Sciatic nerve (tissue), 2 donors: ENCODE results near the gene BMP3. TPM values are rescaled to one million over a fixed set of nuclear protein-coding genes. Genes with fewer than 3 reads are reported as not detected.
"Not testable (repeated sequence)": the region's sequence is repeated elsewhere in the genome, so short reads cannot be mapped to it uniquely, and the experiment has no call there.

ENCODE experiments used
- ATAC-seq: fragments of 200-7000 bp; cut with Tn5 transposase; one replicate; pipeline ENCODE4 v1.9.1; 2020; ENCODE audit warnings: mild to moderate bottlenecking, moderate library complexity
- DNase-seq: peaks from one replicate; pipeline ENCODE4 v3.0.0-alpha.2; 2020; ENCODE audit warnings: low spot score
- intact Hi-C: fragments of 100-400 bp; cut with DNase I; formaldehyde crosslinking; loops from one replicate; pipeline ENCODE4 v1.14.2; 2022
- total RNA-seq: library from RNA; stranded (reverse); fragmentation: NEBNext Ultra II Directional; extraction: Animal tissue kit (Norgen Biotek cat#: 25700); gene quantifications from one replicate; pipeline ENCODE4 v1.2.1, GENCODE V29; 2021
- donor health status: DM: no; HTN: no; CAD: no.
- donor health status: DM: no; HTN: no; CAD: no.

The BMP3 gene, protein sequence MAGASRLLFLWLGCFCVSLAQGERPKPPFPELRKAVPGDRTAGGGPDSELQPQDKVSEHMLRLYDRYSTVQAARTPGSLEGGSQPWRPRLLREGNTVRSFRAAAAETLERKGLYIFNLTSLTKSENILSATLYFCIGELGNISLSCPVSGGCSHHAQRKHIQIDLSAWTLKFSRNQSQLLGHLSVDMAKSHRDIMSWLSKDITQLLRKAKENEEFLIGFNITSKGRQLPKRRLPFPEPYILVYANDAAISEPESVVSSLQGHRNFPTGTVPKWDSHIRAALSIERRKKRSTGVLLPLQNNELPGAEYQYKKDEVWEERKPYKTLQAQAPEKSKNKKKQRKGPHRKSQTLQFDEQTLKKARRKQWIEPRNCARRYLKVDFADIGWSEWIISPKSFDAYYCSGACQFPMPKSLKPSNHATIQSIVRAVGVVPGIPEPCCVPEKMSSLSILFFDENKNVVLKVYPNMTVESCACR
- total RNA-seq, result 14.8 TPM

DNA sequence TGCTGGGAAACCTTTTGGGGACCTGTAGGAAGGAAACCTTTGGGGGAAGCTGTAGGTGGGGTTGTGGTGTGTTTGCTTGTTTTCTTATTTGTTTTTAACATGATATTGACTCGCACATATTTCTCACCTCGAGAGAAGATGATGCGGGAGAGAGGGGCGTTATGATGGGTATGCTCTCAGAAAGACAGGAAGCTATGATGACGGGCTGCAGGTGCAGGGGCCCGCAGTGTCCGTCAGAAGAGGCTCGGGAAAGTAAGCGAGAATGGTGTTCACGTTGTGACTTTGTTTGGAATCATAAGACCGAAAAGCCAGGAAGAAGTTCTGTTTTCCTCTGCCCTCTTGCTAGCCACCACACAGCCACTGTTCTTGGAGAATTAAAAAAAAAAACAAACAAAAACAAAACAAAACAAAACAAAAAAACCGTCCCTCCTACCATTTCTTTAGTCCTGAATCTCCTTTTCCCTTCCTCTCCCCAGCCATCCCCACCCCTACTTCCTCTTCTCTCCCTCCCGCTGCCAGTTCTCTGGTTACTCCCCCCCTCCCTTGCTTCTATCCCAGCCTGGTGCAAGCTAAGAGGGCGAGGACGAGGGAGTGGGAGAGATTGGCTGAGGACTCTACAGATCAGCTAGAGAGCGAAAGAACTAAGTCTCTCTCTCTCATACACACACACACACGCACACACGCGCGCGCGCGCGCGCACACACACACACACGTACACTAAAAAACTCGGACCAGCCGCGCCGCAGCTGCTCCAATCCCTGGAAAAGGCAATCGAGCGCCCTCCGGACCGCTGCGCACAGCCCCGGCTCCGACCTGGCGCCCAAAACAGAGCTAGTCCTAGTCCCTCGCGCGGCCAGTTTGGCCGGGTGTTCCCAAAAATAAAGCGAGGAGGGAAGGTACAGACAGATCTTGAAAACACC, at the start of gene BMP3:
Gene BMP3 (plus strand): TSS at position 648 of the 920 bp plus-strand sequence. CDS start 577 bp downstream, outside the sequence.
- peak; percentile 91 for ATAC-seq
- peak; percentile 60 for DNase-seq
- intact Hi-C loops, result no loop called here

DNA sequence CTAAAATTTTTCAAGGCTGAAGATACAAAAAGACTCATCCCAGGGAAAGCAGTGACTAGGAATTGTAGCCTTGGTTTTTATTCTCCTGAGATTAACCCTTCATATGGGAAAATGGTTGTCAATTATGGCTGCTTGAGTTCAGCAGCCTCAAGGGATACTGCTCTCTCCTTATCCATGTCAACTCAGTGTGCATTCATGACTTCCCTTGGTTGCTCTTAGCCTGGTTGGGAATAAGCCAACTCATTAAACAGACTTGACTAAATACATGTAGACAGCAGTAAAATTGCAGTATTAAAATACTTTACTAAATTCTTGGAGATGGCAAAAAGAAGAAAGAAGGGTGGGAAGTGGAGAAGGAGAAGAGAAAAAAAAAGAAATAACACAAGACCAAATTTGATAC, 44.5 kb upstream of the BMP3 start:
- DNase-seq (no peak), ATAC-seq (no peak)
- intact Hi-C loops, result no loop called here

DNA sequence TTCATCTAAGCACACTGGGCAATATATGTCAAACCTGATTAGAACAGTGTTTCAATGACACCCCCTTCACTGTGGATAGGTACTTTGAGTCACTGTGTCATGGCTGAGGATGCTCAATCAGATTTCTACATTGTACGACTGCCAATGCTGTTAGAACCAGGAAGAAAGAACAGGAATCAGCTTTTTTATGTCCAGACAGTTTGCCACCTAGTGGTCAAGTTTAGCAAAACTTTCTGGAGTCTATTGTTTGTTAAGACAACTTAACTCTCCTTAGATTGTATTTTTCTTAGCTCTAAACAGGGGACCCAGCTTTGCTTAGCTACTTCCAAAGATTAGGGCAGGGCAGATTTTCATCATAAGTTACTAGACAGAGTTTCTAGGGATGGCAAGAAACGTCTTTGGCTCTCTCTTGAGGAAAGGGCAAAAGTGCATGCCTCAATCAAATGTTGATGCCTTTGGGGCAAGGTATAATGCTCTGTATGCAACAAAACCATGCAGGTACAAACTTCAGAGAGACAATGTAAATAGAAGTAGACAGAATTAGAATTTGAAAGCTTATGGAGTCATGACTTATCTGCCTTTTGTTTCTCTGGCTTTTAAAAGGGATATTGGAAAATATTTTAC, 40.5 kb upstream of the BMP3 start:
- DNase-seq, result no peak

DNA sequence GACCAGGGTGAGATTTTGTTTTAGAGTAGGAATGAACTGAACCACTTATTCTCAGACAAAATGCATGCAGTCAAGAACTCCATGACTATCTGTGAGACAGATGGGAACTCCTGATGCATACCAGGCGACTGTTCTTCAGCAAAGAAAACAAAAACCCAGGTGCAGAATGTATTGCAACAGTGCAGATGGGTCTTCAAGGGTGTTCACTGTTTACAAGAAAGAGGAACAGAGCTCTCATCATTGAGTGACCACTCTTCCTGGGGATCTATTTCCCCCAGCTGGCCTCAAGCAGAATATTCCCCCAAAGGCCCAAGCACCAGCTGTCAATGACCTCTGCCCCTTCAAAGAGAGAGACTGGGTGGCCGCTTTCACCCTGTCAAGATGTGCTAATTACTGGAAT, 39.7 kb upstream of the BMP3 start:
- intact Hi-C loops, result no loop called here
- no peak for ATAC-seq
- DNase-seq, result no peak

More for the DNA sequence above, 40.5 kb upstream of the BMP3 start:
- intact Hi-C loops, result no loop called here
- no peak for ATAC-seq

DNA sequence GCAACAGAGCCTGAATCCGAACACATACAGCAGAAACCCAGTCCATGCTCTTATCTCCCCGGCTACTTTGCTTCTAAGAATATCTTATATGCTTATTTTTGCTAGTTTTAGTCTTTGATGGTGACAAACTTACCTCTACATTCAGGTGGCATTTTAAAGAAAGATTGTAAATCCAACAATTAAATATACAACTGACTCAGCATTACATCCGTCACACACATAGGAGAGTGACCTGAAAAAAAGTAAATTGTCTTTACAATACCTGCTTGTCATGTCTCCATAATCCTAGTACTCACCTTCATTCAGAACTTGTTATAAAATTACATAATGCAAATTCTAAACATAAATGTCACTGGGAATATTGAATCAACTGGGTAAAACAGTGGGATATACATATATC, 30.6 kb upstream of the BMP3 start:
- intact Hi-C loops, result no loop called here
- ATAC-seq, result no peak
- DNase-seq, result no peak

DNA sequence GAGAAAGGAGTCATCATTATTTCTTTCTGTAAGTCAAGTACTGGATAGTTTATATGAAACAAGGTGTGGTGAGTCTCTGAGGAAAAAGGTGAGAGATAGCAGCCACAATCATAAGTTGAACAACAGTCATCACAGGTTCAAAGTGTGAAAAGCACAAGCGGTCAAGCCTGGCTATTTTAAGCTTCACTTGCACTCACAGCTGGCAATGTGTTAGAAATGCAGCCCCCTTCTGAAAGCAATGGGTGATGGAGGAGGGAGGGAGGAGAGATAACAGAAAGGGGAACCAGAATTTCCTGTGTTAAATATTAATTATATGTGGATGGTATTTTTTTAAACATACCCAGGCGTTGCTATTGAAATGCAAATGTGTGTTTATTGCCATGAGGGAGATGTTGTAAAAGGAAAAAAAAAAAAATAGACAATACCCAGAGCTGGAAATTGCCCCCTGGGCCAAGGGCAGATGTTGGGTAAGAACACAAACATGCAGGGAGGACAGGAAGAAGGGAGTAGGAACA, 26.9 kb upstream of the BMP3 start:
- intact Hi-C loops, result no loop called here
- ATAC-seq (no peak), DNase-seq (no peak)

DNA sequence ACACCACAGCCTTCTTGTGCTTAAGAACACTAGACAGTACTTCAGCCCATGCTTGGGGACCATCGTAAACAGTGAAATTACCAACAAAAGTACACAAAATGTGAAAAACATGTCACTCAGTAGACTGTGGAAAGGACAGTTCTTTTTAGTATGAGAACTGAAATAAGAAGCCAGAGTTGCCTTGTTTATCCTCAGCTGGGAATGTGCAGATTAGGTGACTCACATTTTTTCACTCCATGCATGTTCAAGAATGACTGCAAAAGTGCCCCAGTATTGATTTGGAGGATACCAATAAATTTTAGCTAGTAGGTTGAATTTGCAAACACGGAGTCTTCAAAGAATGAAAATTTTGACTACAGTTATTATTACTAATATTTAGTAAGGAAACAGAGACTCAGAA, 23.1 kb upstream of the BMP3 start:
- intact Hi-C loops, result no loop called here
- DNase-seq (no peak), ATAC-seq (no peak)

DNA sequence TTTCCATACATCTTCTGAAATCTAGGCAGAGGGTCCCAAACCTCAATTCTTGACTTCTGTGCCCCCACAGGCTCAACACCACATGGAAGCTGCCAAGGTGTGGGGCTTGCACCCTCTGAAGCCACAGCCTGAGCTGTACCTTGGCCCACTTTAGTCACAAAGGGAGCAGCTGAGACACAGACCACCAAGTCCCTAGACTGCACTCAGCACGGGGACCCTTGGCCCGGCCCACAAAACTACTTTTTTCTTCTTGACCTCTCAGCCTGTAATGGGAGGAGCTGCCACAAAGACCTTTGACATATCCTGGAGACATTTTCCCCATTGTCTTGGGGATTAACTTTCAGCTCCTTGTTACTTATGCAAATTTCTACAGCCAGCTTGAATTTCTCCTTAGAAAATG, 13.9 kb upstream of the BMP3 start:
- DNase-seq, intact Hi-C loops, ATAC-seq: not testable (repeated sequence)

DNA sequence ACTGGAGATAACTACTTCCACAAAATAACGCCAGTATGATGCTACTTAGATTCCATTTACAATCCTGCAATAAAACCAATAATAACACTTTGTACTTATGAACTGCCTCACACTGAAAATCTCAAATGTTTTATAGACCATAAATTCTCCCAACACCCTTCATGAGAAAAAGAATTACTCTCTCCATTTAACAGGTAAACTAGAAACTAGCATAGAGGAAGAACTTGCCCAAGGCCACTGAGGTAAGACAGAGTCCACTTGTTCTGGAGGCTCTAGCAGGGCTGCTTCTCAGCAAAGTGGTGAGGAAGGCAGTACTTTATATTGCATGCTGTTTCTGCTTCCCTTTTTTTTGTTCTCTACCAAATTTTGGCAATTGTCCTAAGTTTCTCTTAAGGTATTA, 11.5 kb upstream of the BMP3 start:
- no peak for ATAC-seq
- intact Hi-C loops, result no loop called here

DNA sequence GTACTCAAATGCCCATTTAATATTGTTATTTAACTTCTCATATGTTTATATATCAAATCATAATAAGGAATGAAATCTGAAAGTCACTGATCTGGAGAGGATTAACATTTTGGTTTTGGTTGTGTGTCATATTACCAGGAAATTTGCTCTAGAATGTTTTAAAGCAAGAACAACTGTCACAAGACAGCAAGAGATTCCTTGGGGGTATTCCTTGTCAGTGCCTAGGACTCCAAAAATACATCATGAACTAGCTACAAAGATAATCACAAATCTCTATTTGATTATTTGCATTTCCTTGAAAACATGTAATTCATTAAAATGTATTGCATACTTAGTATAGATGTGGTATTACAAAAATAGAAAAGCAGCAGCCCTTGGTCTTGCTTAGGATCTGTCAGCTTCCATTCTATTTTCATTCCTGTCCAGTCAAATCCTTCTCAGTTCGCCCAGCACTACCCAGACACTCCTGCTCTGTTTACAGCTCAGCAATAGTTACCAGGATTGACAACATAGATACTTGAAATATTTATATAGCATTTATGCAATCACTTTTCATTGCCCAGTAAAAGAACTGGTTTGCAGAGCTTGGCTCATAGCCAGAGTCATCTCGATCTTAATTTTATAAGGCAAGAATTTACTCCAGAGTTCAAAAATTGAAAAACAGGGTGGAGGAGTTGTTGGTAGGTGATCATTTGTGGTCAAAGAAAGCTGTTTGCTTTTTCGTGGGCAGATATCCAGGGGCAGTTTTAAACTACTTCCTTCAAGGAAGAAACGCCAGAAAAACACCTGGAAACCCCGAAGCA, 9.2 kb upstream of the BMP3 start:
- ATAC-seq (no peak), DNase-seq (no peak)
- intact Hi-C loops, result no loop called here

More for the DNA sequence above, 11.5 kb upstream of the BMP3 start:
- DNase-seq, result no peak

DNA sequence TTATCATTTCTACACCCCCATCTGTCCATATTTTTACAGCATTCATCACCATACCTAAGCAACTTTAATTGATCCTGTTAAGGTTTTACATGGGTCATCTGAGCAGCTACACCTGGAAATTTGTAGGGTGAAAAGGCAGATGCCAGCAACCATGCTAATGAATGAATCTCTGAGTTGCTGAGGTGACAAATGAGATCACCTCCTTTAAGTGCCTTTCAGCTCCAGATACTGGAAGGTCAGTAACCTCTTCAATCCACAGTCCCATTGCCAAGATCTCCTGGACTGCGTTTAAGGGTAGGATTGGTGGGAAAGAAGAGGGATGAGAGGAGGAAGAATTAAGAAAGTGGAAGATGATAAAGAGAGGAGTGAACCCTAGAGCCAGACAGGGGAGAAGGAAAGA, 8.5 kb upstream of the BMP3 start:
- intact Hi-C loops, result no loop called here
- ATAC-seq (no peak), DNase-seq (no peak)

DNA sequence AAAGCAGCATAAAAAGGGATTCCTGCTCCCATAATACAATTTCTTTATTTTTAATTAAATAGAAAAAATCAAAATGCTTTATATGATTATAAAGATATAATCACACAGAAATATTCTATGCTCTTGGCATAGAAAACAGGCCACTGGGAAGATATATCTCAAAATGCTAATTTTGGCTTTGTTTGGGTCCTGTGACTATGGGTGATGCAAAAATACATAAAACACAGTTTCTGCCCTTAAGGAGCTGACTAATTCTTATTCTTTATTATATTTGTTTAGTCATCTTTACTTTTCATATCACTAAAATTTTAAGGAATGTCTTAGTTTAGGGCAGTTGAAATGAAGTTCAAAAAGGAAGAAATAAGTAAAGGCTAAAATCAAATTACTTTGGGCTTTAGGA, 7.0 kb upstream of the BMP3 start:
- DNase-seq (no peak), ATAC-seq (no peak)
- intact Hi-C loops, result no loop called here

DNA sequence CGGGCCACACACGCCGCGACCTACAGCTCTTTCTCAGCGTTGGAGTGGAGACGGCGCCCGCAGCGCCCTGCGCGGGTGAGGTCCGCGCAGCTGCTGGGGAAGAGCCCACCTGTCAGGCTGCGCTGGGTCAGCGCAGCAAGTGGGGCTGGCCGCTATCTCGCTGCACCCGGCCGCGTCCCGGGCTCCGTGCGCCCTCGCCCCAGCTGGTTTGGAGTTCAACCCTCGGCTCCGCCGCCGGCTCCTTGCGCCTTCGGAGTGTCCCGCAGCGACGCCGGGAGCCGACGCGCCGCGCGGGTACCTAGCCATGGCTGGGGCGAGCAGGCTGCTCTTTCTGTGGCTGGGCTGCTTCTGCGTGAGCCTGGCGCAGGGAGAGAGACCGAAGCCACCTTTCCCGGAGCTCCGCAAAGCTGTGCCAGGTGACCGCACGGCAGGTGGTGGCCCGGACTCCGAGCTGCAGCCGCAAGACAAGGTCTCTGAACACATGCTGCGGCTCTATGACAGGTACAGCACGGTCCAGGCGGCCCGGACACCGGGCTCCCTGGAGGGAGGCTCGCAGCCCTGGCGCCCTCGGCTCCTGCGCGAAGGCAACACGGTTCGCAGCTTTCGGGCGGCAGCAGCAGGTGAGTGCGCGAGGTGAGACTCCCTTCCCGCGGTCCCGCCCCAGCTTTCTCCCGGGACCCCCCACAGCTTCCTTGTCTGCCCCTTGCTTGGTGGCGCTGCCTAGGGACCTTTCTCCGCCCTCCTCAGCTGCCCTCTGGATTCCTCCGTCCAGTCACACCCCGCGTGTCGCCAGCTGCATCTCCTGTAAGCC, 678 bp downstream of the BMP3 start:
- ATAC-seq (peak; percentile 52), DNase-seq (no peak)
- intact Hi-C loops, result no loop called here

DNA sequence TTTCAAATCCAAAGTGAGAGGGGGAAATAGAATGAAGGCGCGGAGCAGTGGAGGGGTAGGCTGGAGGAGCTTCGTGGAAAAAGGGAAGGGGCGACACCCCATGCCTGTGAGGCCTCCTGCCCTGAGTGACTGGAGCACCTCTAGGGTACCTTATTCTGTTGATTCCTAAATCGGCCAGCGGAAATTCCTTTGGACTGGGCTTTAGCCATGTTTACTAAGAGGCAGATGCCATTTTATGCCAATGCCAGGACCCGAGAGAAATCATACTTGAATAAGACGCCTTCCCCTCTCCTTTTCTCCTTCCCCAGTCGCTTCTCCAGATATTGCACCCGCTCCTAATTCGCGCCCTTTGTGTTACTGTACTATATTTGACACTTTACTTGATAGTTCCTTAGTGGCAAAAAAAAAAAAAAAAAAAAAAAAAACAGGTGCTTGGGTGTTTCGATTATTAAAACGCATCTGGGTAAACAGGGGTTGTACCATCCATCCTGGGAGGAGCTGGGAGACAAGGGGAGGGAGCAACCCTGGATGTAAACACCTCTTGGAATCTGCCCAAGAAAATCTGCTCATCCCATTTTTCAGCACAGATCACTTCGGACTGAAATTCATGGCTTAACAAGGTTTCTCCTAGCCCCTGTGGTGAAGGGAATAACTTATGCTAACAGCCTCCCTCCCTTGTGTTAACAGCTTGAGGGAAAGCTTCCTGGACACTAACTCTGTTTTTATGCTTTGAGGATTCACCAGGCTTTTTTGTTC, 1.5 kb downstream of the BMP3 start:
- intact Hi-C loops, result no loop called here
- ATAC-seq (peak; percentile 40), DNase-seq (no peak)

DNA sequence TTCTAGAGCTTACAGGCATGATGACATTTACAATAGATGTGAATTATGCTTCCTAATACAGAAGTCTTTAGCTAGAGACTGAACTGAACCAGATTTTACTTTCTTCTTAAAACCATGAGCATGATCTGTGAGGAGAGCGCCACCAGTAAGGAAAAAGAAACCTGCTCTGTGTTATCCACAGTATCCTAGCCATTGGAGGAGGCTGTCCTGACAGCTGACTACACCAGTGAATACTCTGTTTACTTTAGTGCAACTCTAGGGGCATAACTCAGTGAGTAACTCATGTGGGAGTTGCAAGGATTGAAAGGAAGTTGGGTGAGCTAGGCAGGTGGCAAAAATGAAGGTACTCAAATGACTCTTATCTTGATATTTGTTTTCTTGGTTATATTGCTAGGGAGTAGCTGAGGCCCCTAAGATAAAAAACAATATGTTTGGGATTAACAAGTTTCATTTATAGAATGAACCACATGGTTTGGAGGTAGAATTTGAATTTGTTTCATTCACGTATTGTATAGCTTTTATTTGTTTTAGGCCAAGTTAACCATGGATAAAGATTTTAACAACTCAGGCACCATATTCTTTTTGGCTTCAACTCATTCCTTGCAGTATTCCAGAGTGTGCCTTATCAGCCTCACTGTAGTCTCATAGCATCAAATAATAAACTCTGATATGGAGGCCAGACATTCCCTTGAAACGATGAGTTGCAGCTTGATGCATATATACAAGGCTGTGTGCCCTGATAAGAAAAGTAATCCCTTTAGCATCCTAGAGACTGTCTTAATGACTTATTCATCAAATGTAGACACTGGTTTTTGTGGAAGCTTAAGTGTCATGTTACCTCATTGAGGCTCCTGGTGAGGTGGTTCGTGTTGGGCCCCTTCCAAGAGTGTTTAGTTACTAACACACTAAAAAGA, 2.5 kb downstream of the BMP3 start:
- DNase-seq (no peak), ATAC-seq (no peak)
- intact Hi-C loops, result no loop called here
